WTC11 (cell line): Measurements from ENCODE around the gene TANC1.

ENCODE experiments used
- ATF2 ChIP-seq: sonication (generic); formaldehyde crosslinking; IDR thresholded peaks from 2 replicates; pipeline ENCODE4 v1.8.1; 2022; ENCODE audit warnings: low read depth, missing genetic modification reagents, borderline replicate concordance
- CREB1 ChIP-seq: sonication (generic); formaldehyde crosslinking; IDR thresholded peaks from 2 replicates; pipeline ENCODE4 v1.8.0; 2023; ENCODE audit warnings: mild to moderate bottlenecking, missing genetic modification reagents
- FOXK1 ChIP-seq: sonication (generic); formaldehyde crosslinking; IDR thresholded peaks from 2 replicates; pipeline ENCODE4 v1.8.0; 2022; ENCODE audit warnings: mild to moderate bottlenecking, moderate library complexity, missing genetic modification reagents
- JUN ChIP-seq: sonication (generic); formaldehyde crosslinking; IDR thresholded peaks from 2 replicates; pipeline ENCODE4 v1.8.0; 2023; ENCODE audit warnings: mild to moderate bottlenecking, missing genetic modification reagents
- NFE2L1 ChIP-seq: sonication (generic); formaldehyde crosslinking; IDR thresholded peaks from 2 replicates; pipeline ENCODE4 v1.8.1; 2023; ENCODE audit warnings: missing genetic modification reagents
- SMAD4 ChIP-seq: sonication (generic); formaldehyde crosslinking; IDR thresholded peaks from 2 replicates; pipeline ENCODE4 v1.8.0; 2022; ENCODE audit warnings: mild to moderate bottlenecking, missing genetic modification reagents
- TEAD4 ChIP-seq: sonication (generic); formaldehyde crosslinking; IDR thresholded peaks from 2 replicates; pipeline ENCODE4 v1.8.0; 2022; ENCODE audit warnings: mild to moderate bottlenecking, missing genetic modification reagents
- ZBTB43 ChIP-seq: sonication (generic); formaldehyde crosslinking; IDR thresholded peaks from 2 replicates; pipeline ENCODE4 v1.8.1; 2023; ENCODE audit warnings: mild to moderate bottlenecking, missing genetic modification reagents
- ZNF138 ChIP-seq: sonication (generic); formaldehyde crosslinking; conservative IDR thresholded peaks from 2 replicates; pipeline ENCODE4 v1.8.1; 2022; ENCODE audit warnings: mild to moderate bottlenecking, moderate library complexity, missing genetic modification reagents
- TF ChIP-seq, protein P1 (sequence below): fragments of 200-600 bp; IDR thresholded peaks from 2 replicates; pipeline ENCODE4 v1.8.0; 2022; ENCODE audit warnings: antibody characterized with exemption
- TF ChIP-seq, protein P2 (sequence below): sonication (generic); formaldehyde crosslinking; IDR thresholded peaks from 2 replicates; pipeline ENCODE4 v1.8.1; 2022; ENCODE audit warnings: mild to moderate bottlenecking, moderate library complexity, missing genetic modification reagents
- TF ChIP-seq, protein P3 (sequence below): sonication (generic); formaldehyde crosslinking; IDR thresholded peaks from 2 replicates; pipeline ENCODE4 v1.8.1; 2023; ENCODE audit warnings: mild to moderate bottlenecking, moderate library complexity, missing genetic modification reagents
- TF ChIP-seq, protein P4 (sequence below): sonication (generic); formaldehyde crosslinking; conservative IDR thresholded peaks from 2 replicates; pipeline ENCODE4 v1.8.1; 2022; ENCODE audit warnings: mild to moderate bottlenecking, missing genetic modification reagents
- TF ChIP-seq, protein P5 (sequence below): sonication (generic); formaldehyde crosslinking; conservative IDR thresholded peaks from 2 replicates; pipeline ENCODE4 v1.8.1; 2023; ENCODE audit warnings: mild to moderate bottlenecking, low read depth, missing genetic modification reagents, moderate library complexity

GRCh38 chr2:158973116-158973956 is 4.9 kb downstream of the TANC1 start:
- TF ChIP-seq SMAD4 (CRISPR knock-in tag) (no peak), ATF2 (CRISPR knock-in tag) (no peak), TEAD4 (CRISPR knock-in tag) (no peak), ZNF138 (CRISPR knock-in tag) (no peak), CREB1 (CRISPR knock-in tag) (no peak), FOXK1 (CRISPR knock-in tag) (no peak), NFE2L1 (no peak), JUN (no peak), ZBTB43 (CRISPR knock-in tag) (no peak)
- TF ChIP-seq, protein P1, sequence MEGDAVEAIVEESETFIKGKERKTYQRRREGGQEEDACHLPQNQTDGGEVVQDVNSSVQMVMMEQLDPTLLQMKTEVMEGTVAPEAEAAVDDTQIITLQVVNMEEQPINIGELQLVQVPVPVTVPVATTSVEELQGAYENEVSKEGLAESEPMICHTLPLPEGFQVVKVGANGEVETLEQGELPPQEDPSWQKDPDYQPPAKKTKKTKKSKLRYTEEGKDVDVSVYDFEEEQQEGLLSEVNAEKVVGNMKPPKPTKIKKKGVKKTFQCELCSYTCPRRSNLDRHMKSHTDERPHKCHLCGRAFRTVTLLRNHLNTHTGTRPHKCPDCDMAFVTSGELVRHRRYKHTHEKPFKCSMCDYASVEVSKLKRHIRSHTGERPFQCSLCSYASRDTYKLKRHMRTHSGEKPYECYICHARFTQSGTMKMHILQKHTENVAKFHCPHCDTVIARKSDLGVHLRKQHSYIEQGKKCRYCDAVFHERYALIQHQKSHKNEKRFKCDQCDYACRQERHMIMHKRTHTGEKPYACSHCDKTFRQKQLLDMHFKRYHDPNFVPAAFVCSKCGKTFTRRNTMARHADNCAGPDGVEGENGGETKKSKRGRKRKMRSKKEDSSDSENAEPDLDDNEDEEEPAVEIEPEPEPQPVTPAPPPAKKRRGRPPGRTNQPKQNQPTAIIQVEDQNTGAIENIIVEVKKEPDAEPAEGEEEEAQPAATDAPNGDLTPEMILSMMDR = no peak
- TF ChIP-seq, protein P2, sequence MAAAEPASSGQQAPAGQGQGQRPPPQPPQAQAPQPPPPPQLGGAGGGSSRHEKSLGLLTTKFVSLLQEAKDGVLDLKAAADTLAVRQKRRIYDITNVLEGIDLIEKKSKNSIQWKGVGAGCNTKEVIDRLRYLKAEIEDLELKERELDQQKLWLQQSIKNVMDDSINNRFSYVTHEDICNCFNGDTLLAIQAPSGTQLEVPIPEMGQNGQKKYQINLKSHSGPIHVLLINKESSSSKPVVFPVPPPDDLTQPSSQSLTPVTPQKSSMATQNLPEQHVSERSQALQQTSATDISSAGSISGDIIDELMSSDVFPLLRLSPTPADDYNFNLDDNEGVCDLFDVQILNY (CRISPR knock-in tag) = no peak
- TF ChIP-seq, protein P3, sequence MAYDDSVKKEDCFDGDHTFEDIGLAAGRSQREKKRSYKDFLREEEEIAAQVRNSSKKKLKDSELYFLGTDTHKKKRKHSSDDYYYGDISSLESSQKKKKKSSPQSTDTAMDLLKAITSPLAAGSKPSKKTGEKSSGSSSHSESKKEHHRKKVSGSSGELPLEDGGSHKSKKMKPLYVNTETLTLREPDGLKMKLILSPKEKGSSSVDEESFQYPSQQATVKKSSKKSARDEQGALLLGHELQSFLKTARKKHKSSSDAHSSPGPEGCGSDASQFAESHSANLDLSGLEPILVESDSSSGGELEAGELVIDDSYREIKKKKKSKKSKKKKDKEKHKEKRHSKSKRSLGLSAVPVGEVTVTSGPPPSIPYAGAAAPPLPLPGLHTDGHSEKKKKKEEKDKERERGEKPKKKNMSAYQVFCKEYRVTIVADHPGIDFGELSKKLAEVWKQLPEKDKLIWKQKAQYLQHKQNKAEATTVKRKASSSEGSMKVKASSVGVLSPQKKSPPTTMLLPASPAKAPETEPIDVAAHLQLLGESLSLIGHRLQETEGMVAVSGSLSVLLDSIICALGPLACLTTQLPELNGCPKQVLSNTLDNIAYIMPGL (CRISPR knock-in tag) = no peak
- TF ChIP-seq, protein P4, sequence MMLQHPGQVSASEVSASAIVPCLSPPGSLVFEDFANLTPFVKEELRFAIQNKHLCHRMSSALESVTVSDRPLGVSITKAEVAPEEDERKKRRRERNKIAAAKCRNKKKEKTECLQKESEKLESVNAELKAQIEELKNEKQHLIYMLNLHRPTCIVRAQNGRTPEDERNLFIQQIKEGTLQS (CRISPR knock-in tag) = no peak
- TF ChIP-seq, protein P5, sequence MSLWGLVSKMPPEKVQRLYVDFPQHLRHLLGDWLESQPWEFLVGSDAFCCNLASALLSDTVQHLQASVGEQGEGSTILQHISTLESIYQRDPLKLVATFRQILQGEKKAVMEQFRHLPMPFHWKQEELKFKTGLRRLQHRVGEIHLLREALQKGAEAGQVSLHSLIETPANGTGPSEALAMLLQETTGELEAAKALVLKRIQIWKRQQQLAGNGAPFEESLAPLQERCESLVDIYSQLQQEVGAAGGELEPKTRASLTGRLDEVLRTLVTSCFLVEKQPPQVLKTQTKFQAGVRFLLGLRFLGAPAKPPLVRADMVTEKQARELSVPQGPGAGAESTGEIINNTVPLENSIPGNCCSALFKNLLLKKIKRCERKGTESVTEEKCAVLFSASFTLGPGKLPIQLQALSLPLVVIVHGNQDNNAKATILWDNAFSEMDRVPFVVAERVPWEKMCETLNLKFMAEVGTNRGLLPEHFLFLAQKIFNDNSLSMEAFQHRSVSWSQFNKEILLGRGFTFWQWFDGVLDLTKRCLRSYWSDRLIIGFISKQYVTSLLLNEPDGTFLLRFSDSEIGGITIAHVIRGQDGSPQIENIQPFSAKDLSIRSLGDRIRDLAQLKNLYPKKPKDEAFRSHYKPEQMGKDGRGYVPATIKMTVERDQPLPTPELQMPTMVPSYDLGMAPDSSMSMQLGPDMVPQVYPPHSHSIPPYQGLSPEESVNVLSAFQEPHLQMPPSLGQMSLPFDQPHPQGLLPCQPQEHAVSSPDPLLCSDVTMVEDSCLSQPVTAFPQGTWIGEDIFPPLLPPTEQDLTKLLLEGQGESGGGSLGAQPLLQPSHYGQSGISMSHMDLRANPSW (CRISPR knock-in tag) = no peak
